GM19328 (cell line): ENCODE measurements around the gene NIF3L1.
A peak's percentile ranks its signal among the peaks of the same experiment; 100 is the strongest.
"Not testable (repeated sequence)": the region's sequence is repeated elsewhere in the genome, so short reads cannot be mapped to it uniquely, and the experiment has no call there.

Source experiments
- ATAC-seq: cut with Tn5 transposase; IDR thresholded peaks from one replicate; pipeline ENCODE4 v1.9.1; 2021; ENCODE audit warnings: mild to moderate bottlenecking, moderate library complexity; ENCODE audit not compliant: unreplicated experiment

Gene NIF3L1

GRCh38 chr2:200869014-200869413 lies 20.2 kb upstream of the NIF3L1 start:
- no peak for ATAC-seq

GRCh38 chr2:200871151-200871550 lies 18.0 kb upstream of the NIF3L1 start:
- ATAC-seq: no peak

- ATAC-seq: no peak
These were observed 15.6 kb upstream of the NIF3L1 start for GRCh38 chr2:200873560-200873959.

GRCh38 chr2:200877443-200877842 lies 11.7 kb upstream of the NIF3L1 start:
- no peak for ATAC-seq

GRCh38 chr2:200878289-200878880 lies 10.8 kb upstream of the NIF3L1 start:
- no peak for ATAC-seq

- not testable (repeated sequence) for ATAC-seq
These were observed 7.4 kb upstream of the NIF3L1 start for GRCh38 chr2:200881715-200882249.

- ATAC-seq: no peak
These were observed 10.3 kb downstream of the NIF3L1 start for GRCh38 chr2:200899482-200899881.

- peak; percentile 95 for ATAC-seq
These were observed 12.4 kb downstream of the NIF3L1 start for GRCh38 chr2:200901459-200902072.

- no peak for ATAC-seq
These were observed 16.6 kb downstream of the NIF3L1 start for GRCh38 chr2:200905618-200906296.

GRCh38 chr2:200909958-200910357 lies 20.8 kb downstream of the NIF3L1 start:
- no peak for ATAC-seq

GRCh38 chr2:200913654-200914053 lies 24.5 kb downstream of the NIF3L1 start:
- no peak for ATAC-seq

- ATAC-seq: no peak
These were observed 33.3 kb downstream of the NIF3L1 start for GRCh38 chr2:200922439-200922838.

GRCh38 chr2:200929334-200930249 lies 40.4 kb downstream of the NIF3L1 start:
- ATAC-seq: no peak

- no peak for ATAC-seq
These were observed 41.9 kb downstream of the NIF3L1 start for GRCh38 chr2:200930947-200931626.

- no peak for ATAC-seq
These were observed 50.7 kb downstream of the NIF3L1 start for GRCh38 chr2:200939832-200940231.

- ATAC-seq: no peak
These were observed 54.4 kb downstream of the NIF3L1 start for GRCh38 chr2:200943527-200944105.

GRCh38 chr2:200944467-200945394 lies 55.6 kb downstream of the NIF3L1 start:
- no peak for ATAC-seq

- ATAC-seq: no peak
These were observed 56.2 kb downstream of the NIF3L1 start for GRCh38 chr2:200945395-200945729.

- ATAC-seq: no peak
These were observed 61.2 kb downstream of the NIF3L1 start for GRCh38 chr2:200950378-200950777.
